Measurements from ENCODE around the gene ACO1.

Gene ACO1

GRCh38 chr9:32403567-32404260, 19.3 kb downstream of the ACO1 start:
- Histone ChIP-seq H2BK15ac (replicated peaks; ENCODE audit: low read depth) (no peak overlapping the region), H3K79me1 (ENCODE audit: low read length) (peaks cover 6% of the 10 kb centered on the region), H3K4me3 (ENCODE audit: low read length) (no peak overlapping the region), H3K4me2 (ENCODE audit: low read length) (no peak overlapping the region), H2AK5ac (ENCODE audit: low read length) (no peak overlapping the region), H4K8ac (ENCODE audit: low read depth, low read length) (no peak overlapping the region), H2BK5ac (ENCODE audit: low read length) (no peak overlapping the region), H3K23ac (ENCODE audit: low read length) (no peak overlapping the region), H3K36me3 (ENCODE audit: control insufficient read depth, insufficient read depth, low read length) (peaks cover 2% of the 10 kb centered on the region), H3K4me1 (ENCODE audit: control insufficient read depth, low read depth, low read length) (peaks cover 2% of the 10 kb centered on the region), H3K56ac (ENCODE audit: low read length) (no peak overlapping the region), H2BK120ac (ENCODE audit: low read depth, low read length) (no peak overlapping the region), H3K27ac (ENCODE audit: low read depth, low read length) (no peak overlapping the region), H3K9ac (ENCODE audit: low read length) (no peak overlapping the region), H4K5ac (ENCODE audit: low read length) (no peak overlapping the region), H3K18ac (ENCODE audit: low read length) (no peak overlapping the region), H3K27me3 (ENCODE audit: insufficient read depth, low read length, poor library complexity) (no peaks in the 10 kb centered on the region), H3K4ac (ENCODE audit: low read depth, low read length) (no peak overlapping the region), H3K79me2 (ENCODE audit: control insufficient read depth, insufficient read depth, low read length) (peaks cover 2% of the 10 kb centered on the region)
- WGBS (ENCODE audit: extremely low coverage, insufficient coverage, low lambda C conversion rate): no CpG with 5 or more reads among the region's 3 CpGs
- no peak for DNase-seq

- H3K56ac ChIP-seq (ENCODE audit: low read length): no peak overlapping the region
- no peak overlapping the region for H3K4ac ChIP-seq (ENCODE audit: low read depth, low read length)
- no peak overlapping the region for H3K4me2 ChIP-seq (ENCODE audit: low read length)
- no peaks in the 10 kb centered on the region for H3K27me3 ChIP-seq (ENCODE audit: insufficient read depth, low read length, poor library complexity)
- H4K5ac ChIP-seq (ENCODE audit: low read length): no peak overlapping the region
- no peak overlapping the region for H2AK5ac ChIP-seq (ENCODE audit: low read length)
- no peak overlapping the region for H3K27ac ChIP-seq (ENCODE audit: low read depth, low read length)
- H2BK5ac ChIP-seq (ENCODE audit: low read length): no peak overlapping the region
- peaks cover 5% of the 10 kb centered on the region for H3K79me1 ChIP-seq (ENCODE audit: low read length)
- WGBS (ENCODE audit: extremely low coverage, insufficient coverage, low lambda C conversion rate): no CpG with 5 or more reads among the region's 1 CpG
- no peaks in the 10 kb centered on the region for H3K4me1 ChIP-seq (ENCODE audit: control insufficient read depth, low read depth, low read length)
- H3K36me3 ChIP-seq (ENCODE audit: control insufficient read depth, insufficient read depth, low read length): peaks cover 4% of the 10 kb centered on the region
- H3K4me3 ChIP-seq (ENCODE audit: low read length): no peak overlapping the region
- no peak overlapping the region for H2BK15ac ChIP-seq (replicated peaks; ENCODE audit: low read depth)
- no peak overlapping the region for H3K18ac ChIP-seq (ENCODE audit: low read length)
- no peak overlapping the region for H4K8ac ChIP-seq (ENCODE audit: low read depth, low read length)
- no peak overlapping the region for H2BK120ac ChIP-seq (ENCODE audit: low read depth, low read length)
- no peak overlapping the region for H3K23ac ChIP-seq (ENCODE audit: low read length)
- no peak overlapping the region for H3K9ac ChIP-seq (ENCODE audit: low read length)
- no peaks in the 10 kb centered on the region for H3K79me2 ChIP-seq (ENCODE audit: control insufficient read depth, insufficient read depth, low read length)
- no peak for DNase-seq
Observed at GRCh38 chr9:32404402-32404801, 20.0 kb downstream of the ACO1 start.

GRCh38 chr9:32404856-32405255, 20.4 kb downstream of the ACO1 start:
- Histone ChIP-seq H3K27me3 (ENCODE audit: insufficient read depth, low read length, poor library complexity) (no peaks in the 10 kb centered on the region), H3K36me3 (ENCODE audit: control insufficient read depth, insufficient read depth, low read length) (peaks cover 4% of the 10 kb centered on the region), H4K5ac (ENCODE audit: low read length) (no peak overlapping the region), H3K4me3 (ENCODE audit: low read length) (no peak overlapping the region), H2BK15ac (replicated peaks; ENCODE audit: low read depth) (no peak overlapping the region), H3K4ac (ENCODE audit: low read depth, low read length) (no peak overlapping the region), H3K9ac (ENCODE audit: low read length) (no peak overlapping the region), H3K4me2 (ENCODE audit: low read length) (no peak overlapping the region), H3K56ac (ENCODE audit: low read length) (no peak overlapping the region), H3K18ac (ENCODE audit: low read length) (no peak overlapping the region), H4K8ac (ENCODE audit: low read depth, low read length) (no peak overlapping the region), H3K27ac (ENCODE audit: low read depth, low read length) (no peak overlapping the region), H3K4me1 (ENCODE audit: control insufficient read depth, low read depth, low read length) (no peaks in the 10 kb centered on the region), H2AK5ac (ENCODE audit: low read length) (no peak overlapping the region), H3K79me2 (ENCODE audit: control insufficient read depth, insufficient read depth, low read length) (no peaks in the 10 kb centered on the region), H2BK120ac (ENCODE audit: low read depth, low read length) (no peak overlapping the region), H3K23ac (ENCODE audit: low read length) (no peak overlapping the region), H2BK5ac (ENCODE audit: low read length) (no peak overlapping the region), H3K79me1 (ENCODE audit: low read length) (peaks cover 5% of the 10 kb centered on the region)
- no peak for DNase-seq
- no CpG with 5 or more reads among the region's 8 CpGs for WGBS (ENCODE audit: extremely low coverage, insufficient coverage, low lambda C conversion rate)

GRCh38 chr9:32405506-32405905, 21.1 kb downstream of the ACO1 start:
- no peak for DNase-seq
- no peaks in the 10 kb centered on the region for H3K4me1 ChIP-seq (ENCODE audit: control insufficient read depth, low read depth, low read length)
- no peak overlapping the region for H3K4me2 ChIP-seq (ENCODE audit: low read length)
- no CpG with 5 or more reads among the region's 2 CpGs for WGBS (ENCODE audit: extremely low coverage, insufficient coverage, low lambda C conversion rate)
- no peak overlapping the region for H3K23ac ChIP-seq (ENCODE audit: low read length)
- no peak overlapping the region for H2BK5ac ChIP-seq (ENCODE audit: low read length)
- no peak overlapping the region for H3K27ac ChIP-seq (ENCODE audit: low read depth, low read length)
- no peak overlapping the region for H2BK15ac ChIP-seq (replicated peaks; ENCODE audit: low read depth)
- H3K4ac ChIP-seq (ENCODE audit: low read depth, low read length): no peak overlapping the region
- H3K4me3 ChIP-seq (ENCODE audit: low read length): no peak overlapping the region
- H3K36me3 ChIP-seq (ENCODE audit: control insufficient read depth, insufficient read depth, low read length): peaks cover 4% of the 10 kb centered on the region
- peaks cover 5% of the 10 kb centered on the region for H3K79me1 ChIP-seq (ENCODE audit: low read length)
- no peak overlapping the region for H4K5ac ChIP-seq (ENCODE audit: low read length)
- no peaks in the 10 kb centered on the region for H3K27me3 ChIP-seq (ENCODE audit: insufficient read depth, low read length, poor library complexity)
- no peak overlapping the region for H3K18ac ChIP-seq (ENCODE audit: low read length)
- H2BK120ac ChIP-seq (ENCODE audit: low read depth, low read length): no peak overlapping the region
- H4K8ac ChIP-seq (ENCODE audit: low read depth, low read length): no peak overlapping the region
- no peak overlapping the region for H3K9ac ChIP-seq (ENCODE audit: low read length)
- H2AK5ac ChIP-seq (ENCODE audit: low read length): no peak overlapping the region
- H3K79me2 ChIP-seq (ENCODE audit: control insufficient read depth, insufficient read depth, low read length): no peaks in the 10 kb centered on the region
- H3K56ac ChIP-seq (ENCODE audit: low read length): no peak overlapping the region

- Histone ChIP-seq H3K27ac (ENCODE audit: low read depth, low read length) (no peak overlapping the region), H2BK5ac (ENCODE audit: low read length) (no peak overlapping the region), H2BK15ac (replicated peaks; ENCODE audit: low read depth) (no peak overlapping the region), H3K4me3 (ENCODE audit: low read length) (no peak overlapping the region), H3K56ac (ENCODE audit: low read length) (no peak overlapping the region), H3K23ac (ENCODE audit: low read length) (no peak overlapping the region), H3K36me3 (ENCODE audit: control insufficient read depth, insufficient read depth, low read length) (peaks cover 5% of the 10 kb centered on the region), H3K79me2 (ENCODE audit: control insufficient read depth, insufficient read depth, low read length) (no peaks in the 10 kb centered on the region), H4K5ac (ENCODE audit: low read length) (no peak overlapping the region), H3K4me2 (ENCODE audit: low read length) (no peak overlapping the region), H3K9ac (ENCODE audit: low read length) (no peak overlapping the region), H3K27me3 (ENCODE audit: insufficient read depth, low read length, poor library complexity) (no peaks in the 10 kb centered on the region), H3K4me1 (ENCODE audit: control insufficient read depth, low read depth, low read length) (no peaks in the 10 kb centered on the region), H2BK120ac (ENCODE audit: low read depth, low read length) (no peak overlapping the region), H4K8ac (ENCODE audit: low read depth, low read length) (no peak overlapping the region), H2AK5ac (ENCODE audit: low read length) (no peak overlapping the region), H3K79me1 (ENCODE audit: low read length) (peaks cover 5% of the 10 kb centered on the region), H3K4ac (ENCODE audit: low read depth, low read length) (no peak overlapping the region), H3K18ac (ENCODE audit: low read length) (no peak overlapping the region)
- DNase-seq: no peak
- no CpG with 5 or more reads among the region's 3 CpGs for WGBS (ENCODE audit: extremely low coverage, insufficient coverage, low lambda C conversion rate)
Observed at GRCh38 chr9:32406046-32406445, 21.6 kb downstream of the ACO1 start.

GRCh38 chr9:32411753-32412152, 27.3 kb downstream of the ACO1 start:
- Histone ChIP-seq H3K18ac (ENCODE audit: low read length) (no peak overlapping the region), H3K4me1 (ENCODE audit: control insufficient read depth, low read depth, low read length) (no peaks in the 10 kb centered on the region), H3K79me2 (ENCODE audit: control insufficient read depth, insufficient read depth, low read length) (no peaks in the 10 kb centered on the region), H2BK15ac (replicated peaks; ENCODE audit: low read depth) (no peak overlapping the region), H3K56ac (ENCODE audit: low read length) (no peak overlapping the region), H3K23ac (ENCODE audit: low read length) (no peak overlapping the region), H4K8ac (ENCODE audit: low read depth, low read length) (no peak overlapping the region), H3K79me1 (ENCODE audit: low read length) (no peaks in the 10 kb centered on the region), H3K9ac (ENCODE audit: low read length) (no peak overlapping the region), H2AK5ac (ENCODE audit: low read length) (no peak overlapping the region), H3K4ac (ENCODE audit: low read depth, low read length) (no peak overlapping the region), H3K27ac (ENCODE audit: low read depth, low read length) (no peak overlapping the region), H3K36me3 (ENCODE audit: control insufficient read depth, insufficient read depth, low read length) (peaks cover 5% of the 10 kb centered on the region), H3K4me2 (ENCODE audit: low read length) (no peak overlapping the region), H2BK120ac (ENCODE audit: low read depth, low read length) (no peak overlapping the region), H3K27me3 (ENCODE audit: insufficient read depth, low read length, poor library complexity) (no peaks in the 10 kb centered on the region), H4K5ac (ENCODE audit: low read length) (no peak overlapping the region), H2BK5ac (ENCODE audit: low read length) (no peak overlapping the region), H3K4me3 (ENCODE audit: low read length) (no peak overlapping the region)
- no CpG with 5 or more reads among the region's 3 CpGs for WGBS (ENCODE audit: extremely low coverage, insufficient coverage, low lambda C conversion rate)
- DNase-seq: no peak
